K562 (cell line): ENCODE results near the gene PLCB3. TPM values are rescaled to one million over a fixed set of nuclear protein-coding genes. Genes with fewer than 3 reads are reported as not detected.

Source experiments
- CAMTA2 ChIP-seq: fragments of 250-450 bp; sonication (Bioruptor Pico); conservative IDR thresholded peaks from 2 replicates; pipeline ENCODE4 v1.5.1; 2022
- FOXM1 ChIP-seq, 2 experiments: fragments of 450-650 bp in 1 of 2; sonication (generic) in 1 of 2; formaldehyde crosslinking in 1 of 2; IDR thresholded peaks; 2 replicates each; pipeline versions ENCODE4 v1.6.1 to v1.9.0; 2017 to 2022; ENCODE audit warnings: low read depth in 2 of 2, mild to moderate bottlenecking in 2 of 2, missing genetic modification reagents in 1 of 2, moderate library complexity in 1 of 2
- GTF2F1 ChIP-seq: IDR thresholded peaks from 2 replicates; pipeline ENCODE4 v1.6.1; 2011; ENCODE audit warnings: low read depth, low read length, improper control_type of control experiment
- HINFP ChIP-seq: fragments of 450-650 bp; conservative IDR thresholded peaks from 2 replicates; pipeline ENCODE4 v1.6.1; 2016; ENCODE audit warnings: missing genetic modification characterization, low read depth, mild to moderate bottlenecking, control low read depth, missing compliant biosample characterization
- SMARCE1 ChIP-seq: fragments of 450-650 bp; IDR thresholded peaks from 2 replicates; pipeline ENCODE4 v1.7.1; 2016; ENCODE audit warnings: mild to moderate bottlenecking
- SUPT5H ChIP-seq: fragments of 450-650 bp; IDR thresholded peaks from 2 replicates; pipeline ENCODE4 v1.6.1; 2016
- ZNF184 ChIP-seq: sonication (generic); formaldehyde crosslinking; IDR thresholded peaks from 2 replicates; pipeline ENCODE4 v1.5.0; 2020; ENCODE audit warnings: missing genetic modification reagents
- polyA plus RNA-seq, 8 experiments: library from polyadenylated mRNA; depleted of rRNA in 4 of 8; stranded (reverse) in 5 of 8; unstranded in 3 of 8; fragments of >200 nt; fragmentation: Nextera tagmentation in 2 of 8; fragmentation: Illumina TruSeq in 1 of 8; extraction: Ambion mirVana in 2 of 8; extraction: Trizol in 1 of 8; gene quantifications; 2 replicates each; pipeline versions ENCODE4 v1.2.1 to v1.2.3, GENCODE V29; 2011 to 2014; ENCODE audit warnings: inconsistent platforms in 1 of 8, missing spikeins in 1 of 8
- total RNA-seq, 7 experiments: library from RNA; depleted of rRNA in 6 of 7; stranded (reverse); fragments of >200 nt in 6 of 7; fragmentation: Illumina TruSeq in 2 of 7; extraction: Trizol in 2 of 7; gene quantifications; 2 replicates each; pipeline versions ENCODE4 v1.2.1 to v1.2.3, GENCODE V29; 2011 to 2021; ENCODE audit warnings: low replicate concordance in 1 of 7

Gene PLCB3
- total and polyA plus RNA-seq, 9 of the 15 experiments (the other 6 are each of a cell fraction or from before 2014, with no cell fraction given), result 0.31 to 44.8 (median 14.6) TPM

GRCh38 chr11:64304316-64305072 is 53.2 kb downstream of the PLCB3 start (continued):
- TF ChIP-seq HINFP (tag) (no peak), ZNF184 (no peak), CAMTA2 (CRISPR knock-in tag) (no peak), GTF2F1 (0 out of 2 replicates have a peak, but pooled peaks have one; percentile 22), FOXM1 (IDR thresholded peaks at IDR 0.05; ENCODE audit: low read depth) (no peak), FOXM1 (CRISPR knock-in tag; IDR thresholded peaks at IDR 0.05; ENCODE audit: low read depth) (no peak), SUPT5H (peak; percentile 67; the same call in 1 of the 2 replicates), SMARCE1 (peak; percentile 48; the same call in 1 of the 2 replicates)
